GM12872 (cell line): ENCODE results near the gene TLR3.

Source experiments
- TF ChIP-seq, protein P1 (sequence below): IDR thresholded peaks from 3 replicates; pipeline ENCODE4 v1.5.1; 2011; ENCODE audit warnings: low read depth, mild to moderate bottlenecking, low read length, moderate library complexity; ENCODE audit not compliant: insufficient read depth

Gene TLR3

DNA sequence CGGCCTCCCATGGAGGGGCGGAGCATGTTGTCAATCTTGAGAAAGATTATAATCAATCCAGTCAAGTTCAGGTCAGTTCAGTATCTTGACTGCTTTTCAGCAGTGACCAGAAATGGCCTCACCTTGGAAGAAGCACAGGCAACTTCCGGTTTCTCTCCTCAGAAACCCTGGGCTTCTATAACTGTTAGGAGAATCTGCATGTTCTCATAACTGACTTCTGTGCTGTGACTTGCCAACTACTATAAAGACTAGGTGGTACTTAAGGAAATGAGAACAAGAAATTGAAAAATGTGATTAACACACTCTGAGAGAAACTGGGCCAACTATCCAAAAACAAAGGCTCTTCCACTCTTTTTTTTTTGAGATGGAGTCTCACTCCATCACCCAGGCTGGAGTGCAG, 35.9 kb upstream of the TLR3 start:
- TF ChIP-seq, protein P1, sequence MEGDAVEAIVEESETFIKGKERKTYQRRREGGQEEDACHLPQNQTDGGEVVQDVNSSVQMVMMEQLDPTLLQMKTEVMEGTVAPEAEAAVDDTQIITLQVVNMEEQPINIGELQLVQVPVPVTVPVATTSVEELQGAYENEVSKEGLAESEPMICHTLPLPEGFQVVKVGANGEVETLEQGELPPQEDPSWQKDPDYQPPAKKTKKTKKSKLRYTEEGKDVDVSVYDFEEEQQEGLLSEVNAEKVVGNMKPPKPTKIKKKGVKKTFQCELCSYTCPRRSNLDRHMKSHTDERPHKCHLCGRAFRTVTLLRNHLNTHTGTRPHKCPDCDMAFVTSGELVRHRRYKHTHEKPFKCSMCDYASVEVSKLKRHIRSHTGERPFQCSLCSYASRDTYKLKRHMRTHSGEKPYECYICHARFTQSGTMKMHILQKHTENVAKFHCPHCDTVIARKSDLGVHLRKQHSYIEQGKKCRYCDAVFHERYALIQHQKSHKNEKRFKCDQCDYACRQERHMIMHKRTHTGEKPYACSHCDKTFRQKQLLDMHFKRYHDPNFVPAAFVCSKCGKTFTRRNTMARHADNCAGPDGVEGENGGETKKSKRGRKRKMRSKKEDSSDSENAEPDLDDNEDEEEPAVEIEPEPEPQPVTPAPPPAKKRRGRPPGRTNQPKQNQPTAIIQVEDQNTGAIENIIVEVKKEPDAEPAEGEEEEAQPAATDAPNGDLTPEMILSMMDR, result no peak

DNA sequence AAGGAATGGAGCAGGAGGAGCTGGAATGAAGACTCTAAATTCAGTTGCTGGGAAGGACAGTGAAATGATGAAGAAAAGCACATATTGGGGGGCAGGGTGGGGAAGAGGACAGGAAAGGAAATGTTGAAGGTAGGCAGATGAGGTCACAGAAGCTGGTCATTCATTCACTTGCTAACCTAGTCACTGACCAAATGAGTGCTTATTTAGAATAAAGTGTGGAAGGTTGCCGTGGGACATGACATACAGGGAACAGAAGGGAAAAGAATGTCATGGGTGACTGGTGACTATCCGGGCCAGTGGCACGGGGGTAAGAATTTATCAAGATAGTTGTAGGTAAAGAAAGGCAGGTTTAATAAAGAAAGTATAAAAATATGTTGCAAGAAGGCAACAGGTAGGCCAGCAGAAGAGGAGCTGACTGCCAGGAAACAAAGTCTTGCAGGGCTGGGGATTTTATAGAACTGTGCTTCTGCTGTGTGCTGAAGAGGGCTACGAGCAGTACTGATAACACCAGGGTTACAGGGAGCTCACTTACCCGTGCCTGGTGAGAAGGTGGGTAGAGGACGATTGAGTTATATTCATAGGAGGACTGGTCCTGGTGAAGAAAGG, 31.9 kb upstream of the TLR3 start:
- TF ChIP-seq, protein P1, result no peak

DNA sequence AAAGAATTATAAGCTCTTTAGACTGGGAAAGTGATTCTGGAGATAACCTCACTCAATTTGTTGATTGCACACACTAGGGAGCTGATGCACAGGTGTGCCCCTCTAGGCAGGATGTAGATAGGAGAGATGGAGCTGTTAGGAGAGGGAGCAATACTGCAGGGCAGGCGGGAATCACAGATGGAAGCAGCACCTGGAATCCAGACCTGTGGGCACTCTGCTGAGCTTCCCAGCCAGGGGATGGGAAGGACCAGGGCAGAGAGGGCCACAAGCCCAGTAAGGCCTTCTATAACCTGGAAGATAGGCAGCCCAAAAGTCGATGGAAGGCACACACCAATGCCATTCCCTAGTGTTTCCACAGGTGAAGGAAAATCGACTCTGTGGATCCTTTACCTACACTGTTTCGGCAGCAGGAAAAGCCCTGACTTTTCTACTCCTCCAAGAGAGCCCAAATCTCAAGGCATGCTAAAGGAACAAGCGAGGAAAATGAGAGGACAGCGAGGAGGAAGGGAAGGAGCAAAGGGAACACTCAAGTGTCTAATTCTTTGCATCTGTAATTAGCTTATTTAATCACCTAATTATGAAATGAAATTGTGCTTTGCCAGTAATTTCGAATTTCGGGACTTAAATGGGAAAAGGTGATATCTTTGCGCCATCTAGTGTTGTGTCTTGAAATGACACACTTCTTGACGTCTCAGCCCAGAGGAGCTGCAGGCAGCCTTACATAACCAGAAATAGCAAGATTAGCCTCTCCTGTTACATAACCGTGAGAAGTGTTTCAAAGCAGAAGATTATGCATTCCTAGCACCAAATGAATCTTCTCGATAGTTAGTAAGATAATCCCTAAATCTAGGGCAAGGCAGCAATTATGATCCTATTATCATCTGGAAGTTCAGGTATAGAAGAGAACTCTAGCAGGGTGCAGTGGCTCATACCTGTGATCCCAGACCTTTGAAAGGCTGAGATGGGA, 31.0 kb upstream of the TLR3 start:
- TF ChIP-seq, protein P1, result peak; percentile 74

DNA sequence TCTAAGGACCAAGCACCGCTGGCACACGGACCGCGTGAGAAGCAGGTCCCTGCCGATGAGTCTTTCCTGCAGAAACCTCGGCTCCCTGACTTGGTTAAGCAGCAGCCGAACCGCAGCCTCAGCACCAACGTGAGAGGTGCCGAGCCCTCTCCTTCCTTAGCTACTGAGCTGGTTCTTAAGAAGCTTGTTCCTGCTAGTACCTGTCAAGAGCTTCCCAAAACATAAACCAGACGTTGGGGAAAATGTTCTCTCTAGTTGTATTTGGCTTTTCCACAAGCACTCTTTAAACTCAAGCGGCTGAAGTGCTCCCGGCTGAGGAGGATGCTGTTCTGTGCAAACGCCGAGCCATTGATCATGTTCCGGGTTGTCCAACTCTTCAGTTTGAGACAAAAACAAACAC, 29.3 kb upstream of the TLR3 start:
- TF ChIP-seq, protein P1, result no peak

DNA sequence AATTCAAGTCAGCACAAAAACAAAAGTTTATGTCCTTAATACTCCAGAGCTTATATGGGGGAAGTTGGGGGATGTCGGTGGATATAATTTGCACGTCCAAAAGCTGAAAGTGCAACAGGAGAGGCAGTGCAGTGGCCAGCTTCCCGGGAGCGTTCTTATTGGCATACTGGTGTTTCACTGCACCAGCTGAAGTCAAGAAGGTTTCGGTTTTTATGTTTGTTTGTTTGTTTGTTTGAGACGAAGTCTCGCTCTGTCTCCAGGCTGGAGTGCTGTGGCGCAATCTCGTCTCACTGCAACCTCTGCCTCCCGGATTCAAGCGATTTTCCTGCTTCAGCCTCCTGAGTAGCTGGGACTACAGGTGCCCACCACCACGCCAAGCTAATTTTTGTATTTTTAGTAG, 28.6 kb upstream of the TLR3 start:
- TF ChIP-seq, protein P1, result no peak

DNA sequence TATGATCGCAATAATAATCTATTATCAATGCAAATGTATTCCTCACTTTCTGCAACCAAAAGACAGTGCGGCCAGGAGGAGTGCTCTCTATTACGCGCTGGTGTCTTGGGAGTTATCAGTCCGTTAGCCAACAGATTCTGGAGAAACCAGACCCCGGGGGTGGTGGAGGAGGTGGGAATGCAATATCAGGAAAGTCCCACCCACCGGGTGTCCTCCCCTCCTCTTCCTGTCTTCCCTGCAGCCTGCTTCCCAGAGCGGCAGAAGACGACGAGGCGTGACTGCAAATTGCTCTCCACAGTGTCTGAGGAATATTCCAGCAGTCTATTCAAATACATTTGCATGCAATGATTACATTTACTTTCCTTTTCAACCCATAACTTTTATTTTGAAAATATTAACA, 17.9 kb upstream of the TLR3 start:
- TF ChIP-seq, protein P1, result no peak

DNA sequence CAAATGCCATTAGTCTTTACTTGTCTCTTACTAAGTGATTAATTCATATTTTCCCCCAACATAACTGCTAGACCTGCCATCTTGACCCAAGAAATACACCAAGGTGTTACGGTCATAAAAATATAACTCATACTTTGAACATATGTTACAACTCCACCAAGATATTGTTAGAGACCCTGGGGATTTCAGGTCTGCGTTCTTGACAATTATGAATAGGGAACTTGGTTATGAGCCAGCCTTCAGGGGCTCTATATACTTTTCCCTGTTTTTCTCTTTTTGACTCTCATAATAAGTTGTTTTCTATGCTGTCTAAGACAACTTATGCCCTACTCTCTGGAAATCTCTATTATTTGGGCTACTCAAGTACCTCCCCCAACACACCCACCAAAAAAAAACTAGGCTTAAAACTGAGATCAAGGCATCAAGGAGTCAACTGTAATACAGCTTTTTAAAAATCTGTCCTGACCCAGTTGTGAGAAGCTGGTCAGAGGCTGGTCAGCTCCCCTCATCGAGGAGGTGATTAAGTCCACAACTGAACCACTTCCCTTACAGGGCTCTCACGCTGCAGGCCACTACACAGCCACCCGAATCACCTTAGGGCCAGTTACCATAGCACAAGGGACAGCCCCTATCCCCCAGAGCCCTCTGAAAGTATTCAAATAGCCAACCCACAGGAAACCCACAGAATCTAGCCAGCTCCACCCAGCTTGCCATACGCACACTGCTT, 10.5 kb upstream of the TLR3 start:
- TF ChIP-seq, protein P1, result no peak
